Endodermal cell (in vitro differentiated cells): ENCODE measurements around the gene WBP1L. TPM values are rescaled to one million over a fixed set of nuclear protein-coding genes. Genes with fewer than 3 reads are reported as not detected.

Experiments
- DNase-seq: peaks from one replicate; pipeline ENCODE4 v3.0.0-alpha.2; 2017
- H3K27ac ChIP-seq: 2 replicates; pipeline ENCODE4 v1.5.1; 2013; ENCODE audit warnings: mild to moderate bottlenecking, low read depth, low read length, moderate library complexity
- H3K27me3 ChIP-seq: 2 replicates; pipeline ENCODE4 v1.6.1; 2013; ENCODE audit warnings: mild to moderate bottlenecking, low read length, moderate library complexity; ENCODE audit not compliant: insufficient read depth, control insufficient read depth, poor library complexity, severe bottlenecking
- H3K36me3 ChIP-seq: 2 replicates; pipeline ENCODE4 v1.7.0; 2013; ENCODE audit warnings: mild to moderate bottlenecking, low read length, moderate library complexity; ENCODE audit not compliant: control insufficient read depth, insufficient read depth
- H3K4me1 ChIP-seq: one replicate; pipeline ENCODE4 v1.7.0; 2013; ENCODE audit warnings: low read length; ENCODE audit not compliant: control insufficient read depth, insufficient read depth
- H3K4me3 ChIP-seq: 2 replicates; pipeline ENCODE4 v1.5.1; 2013; ENCODE audit warnings: mild to moderate bottlenecking, low read length, moderate library complexity
- H3K9ac ChIP-seq: 2 replicates; pipeline ENCODE4 v1.6.1; 2013; ENCODE audit warnings: mild to moderate bottlenecking, low read length, moderate library complexity; ENCODE audit not compliant: poor library complexity, severe bottlenecking; ENCODE audit errors: extremely low read depth
- H3K9me3 ChIP-seq: 2 replicates; pipeline ENCODE4 v1.6.1; 2013; ENCODE audit warnings: mild to moderate bottlenecking, low read length, moderate library complexity; ENCODE audit not compliant: control insufficient read depth
- H3K27ac Mint-ChIP-seq: 2 replicates; pipeline ENCODE4 v1.8.0; 2020; ENCODE audit warnings: mixed read lengths
- H3K27me3 Mint-ChIP-seq: 2 replicates; pipeline ENCODE4 v1.8.0; 2021; ENCODE audit warnings: mild to moderate bottlenecking, mixed read lengths; ENCODE audit not compliant: insufficient read depth
- H3K36me3 Mint-ChIP-seq: 2 replicates; pipeline ENCODE4 v1.8.0; 2020; ENCODE audit warnings: low read depth, mixed read lengths
- H3K4me1 Mint-ChIP-seq: 2 replicates; pipeline ENCODE4 v1.8.0; 2020; ENCODE audit warnings: mixed read lengths
- H3K4me3 Mint-ChIP-seq: 2 replicates; pipeline ENCODE4 v1.8.0; 2020; ENCODE audit warnings: mild to moderate bottlenecking, moderate library complexity, mixed read lengths
- H3K9me3 Mint-ChIP-seq: 2 replicates; pipeline ENCODE4 v1.8.0; 2020; ENCODE audit warnings: mild to moderate bottlenecking, mixed read lengths
- CTCF ChIP-seq: fragments of 200-600 bp; sonication (generic); conservative IDR thresholded peaks from 2 replicates; pipeline ENCODE4 v1.5.0; 2021; ENCODE audit warnings: antibody characterized with exemption, mild to moderate bottlenecking
- WGBS, 2 experiments: methylation state at CpG; one replicate each; pipeline versions ENCODE4 v1.1.5 to v1.1.7; 2013; ENCODE audit warnings: missing lambda C conversion rate in 2 of 2, mixed read lengths in 1 of 2; ENCODE audit not compliant: insufficient coverage in 1 of 2, insufficient read length in 1 of 2; 5-methylcytosine and 5-hydroxymethylcytosine counted together
- total RNA-seq, 2 donors: library from RNA; stranded (reverse); fragmentation: NEBNext Ultra II Directional in 1 of 2; extraction: Animal tissue kit (Norgen Biotek cat#: 25700) in 1 of 2; gene quantifications; 2 replicates in 1 of 2; 3 replicates in 1 of 2; pipeline ENCODE4 v1.2.1, GENCODE V29; 2021

Gene WBP1L
- total RNA-seq, 2 donors from 2014 or later: 23.5 to 25.8 TPM

GRCh38 chr10:102795453-102796406, 52.0 kb downstream of the WBP1L start:
- H3K9me3 ChIP-seq: no peaks in the 10 kb centered on the region
- H3K4me3 ChIP-seq: no peak overlapping the region
- Mint-ChIP-seq H3K4me1 (peaks cover 24% of the 10 kb centered on the region), H3K27ac (no peak overlapping the region), H3K9me3 (no peaks in the 10 kb centered on the region), H3K36me3 (peaks cover 18% of the 10 kb centered on the region), H3K4me3 (no peak overlapping the region), H3K27me3 (no peaks in the 10 kb centered on the region)
- no peaks in the 10 kb centered on the region for H3K4me1 ChIP-seq
- H3K27ac ChIP-seq: no peak overlapping the region
- H3K36me3 ChIP-seq: peaks cover 9% of the 10 kb centered on the region
- no peaks in the 10 kb centered on the region for H3K27me3 ChIP-seq
- no peak overlapping the region for H3K9ac ChIP-seq
- 75 to 84% methylated on average over 12 to 14 of the region's 15 CpGs for WGBS, 2 experiments
- no peak for DNase-seq
- no peak for TF ChIP-seq CTCF

- peaks cover 33% of the 10 kb centered on the region for H3K4me1 Mint-ChIP-seq
- Histone ChIP-seq H3K27ac (peak overlapping the region; percentile 3), H3K36me3 (peaks cover 9% of the 10 kb centered on the region), H3K9ac (no peak overlapping the region), H3K9me3 (no peaks in the 10 kb centered on the region), H3K4me3 (no peak overlapping the region), H3K27me3 (no peaks in the 10 kb centered on the region), H3K4me1 (no peaks in the 10 kb centered on the region)
- H3K27me3 Mint-ChIP-seq: no peaks in the 10 kb centered on the region
- no peak overlapping the region for H3K4me3 Mint-ChIP-seq
- no peak for DNase-seq
- TF ChIP-seq CTCF: no peak
- H3K9me3 Mint-ChIP-seq: no peaks in the 10 kb centered on the region
- WGBS, 2 experiments: 90 to 98% methylated on average over 4 to 9 of the region's 9 CpGs
- no peak overlapping the region for H3K27ac Mint-ChIP-seq
- peaks cover 18% of the 10 kb centered on the region for H3K36me3 Mint-ChIP-seq
These were observed 52.8 kb downstream of the WBP1L start for GRCh38 chr10:102796407-102797176.

GRCh38 chr10:102799691-102800471, 56.1 kb downstream of the WBP1L start:
- Histone ChIP-seq H3K9ac (no peak overlapping the region), H3K27ac (peak overlapping the region; percentile 1), H3K4me1 (no peaks in the 10 kb centered on the region), H3K27me3 (no peaks in the 10 kb centered on the region), H3K4me3 (no peak overlapping the region), H3K9me3 (peaks cover 11% of the 10 kb centered on the region), H3K36me3 (peaks cover 14% of the 10 kb centered on the region)
- TF ChIP-seq CTCF: no peak
- WGBS, 2 experiments: 88 to 91% methylated on average over 4 to 8 of the region's 8 CpGs
- Mint-ChIP-seq H3K27me3 (no peaks in the 10 kb centered on the region), H3K4me3 (no peak overlapping the region), H3K9me3 (peaks cover 4% of the 10 kb centered on the region), H3K27ac (peak overlapping the region; percentile 84), H3K4me1 (peaks cover 49% of the 10 kb centered on the region), H3K36me3 (peaks cover 30% of the 10 kb centered on the region)
- DNase-seq: no peak
